DOHH2 (cell line): ENCODE measurements around the gene FGF22.

Experiments used
- H3F3A ChIP-seq: fragments of 200-600 bp; sonication (generic), shearing (Covaris generic); 2 replicates; pipeline ENCODE4 v1.6.0; 2016; ENCODE audit warnings: antibody characterized with exemption, mild to moderate bottlenecking; ENCODE audit not compliant: control insufficient read depth, insufficient read depth
- H3K27ac ChIP-seq: fragments of 200-600 bp; sonication (generic); 2 replicates; pipeline ENCODE4 v1.5.1; 2014; ENCODE audit warnings: low read depth, mild to moderate bottlenecking, low read length, moderate library complexity
- H3K27me3 ChIP-seq: fragments of 200-600 bp; sonication (generic); 2 replicates; pipeline ENCODE4 v1.6.1; 2014; ENCODE audit warnings: mild to moderate bottlenecking, low read length, mixed read lengths; ENCODE audit not compliant: control insufficient read depth
- H3K36me3 ChIP-seq: fragments of 200-600 bp; sonication (generic); 2 replicates; pipeline ENCODE4 v1.6.1; 2014; ENCODE audit warnings: mild to moderate bottlenecking, low read length, moderate library complexity, mixed read lengths; ENCODE audit not compliant: control insufficient read depth
- H3K4me1 ChIP-seq: fragments of 200-600 bp; sonication (generic); 2 replicates; pipeline ENCODE4 v1.6.1; 2014; ENCODE audit warnings: mild to moderate bottlenecking, low read length, mixed read lengths; ENCODE audit not compliant: control insufficient read depth
- H3K4me2 ChIP-seq: fragments of 200-600 bp; sonication (generic); 2 replicates; pipeline ENCODE4 v1.6.0; 2014; ENCODE audit warnings: mild to moderate bottlenecking, low read length, moderate library complexity
- H3K4me3 ChIP-seq: fragments of 200-600 bp; sonication (generic); 2 replicates; pipeline ENCODE4 v1.5.1; 2014; ENCODE audit warnings: mild to moderate bottlenecking, low read length, mixed read lengths
- H3K79me2 ChIP-seq: fragments of 200-600 bp; sonication (generic); 2 replicates; pipeline ENCODE4 v1.6.1; 2014; ENCODE audit warnings: mild to moderate bottlenecking, low read length, mixed read lengths; ENCODE audit not compliant: control insufficient read depth
- H3K9me2 ChIP-seq: fragments of 200-600 bp; sonication (generic); replicated peaks from 2 replicates; pipeline ENCODE4 v1.6.1; 2014; ENCODE audit warnings: mild to moderate bottlenecking, low read length, mixed read lengths; ENCODE audit not compliant: control insufficient read depth
- H3K9me3 ChIP-seq: fragments of 200-600 bp; sonication (generic); 2 replicates; pipeline ENCODE4 v1.6.1; 2014; ENCODE audit warnings: antibody characterized with exemption, low read length, mixed read lengths; ENCODE audit not compliant: control insufficient read depth, insufficient read depth
- H4K20me1 ChIP-seq: fragments of 200-600 bp; sonication (generic); 2 replicates; pipeline ENCODE4 v1.6.0; 2014; ENCODE audit warnings: low read depth, mild to moderate bottlenecking, antibody characterized with exemption, low read length, moderate library complexity; ENCODE audit not compliant: control insufficient read depth, insufficient read depth
- EZH2phosphoT487 ChIP-seq: fragments of 200-600 bp; sonication (generic); IDR thresholded peaks from 2 replicates; pipeline ENCODE4 v1.6.1; 2017; ENCODE audit warnings: borderline replicate concordance, mild to moderate bottlenecking, antibody characterized with exemption, low read length, moderate library complexity, mixed read lengths
- TF ChIP-seq, protein P1 (sequence below): fragments of 200-600 bp; sonication (generic); IDR thresholded peaks from one replicate; pipeline ENCODE4 v1.5.1; 2014; ENCODE audit warnings: antibody characterized with exemption, mild to moderate bottlenecking, low read depth, low read length; ENCODE audit not compliant: poor library complexity, severe bottlenecking

The FGF22 gene

DNA sequence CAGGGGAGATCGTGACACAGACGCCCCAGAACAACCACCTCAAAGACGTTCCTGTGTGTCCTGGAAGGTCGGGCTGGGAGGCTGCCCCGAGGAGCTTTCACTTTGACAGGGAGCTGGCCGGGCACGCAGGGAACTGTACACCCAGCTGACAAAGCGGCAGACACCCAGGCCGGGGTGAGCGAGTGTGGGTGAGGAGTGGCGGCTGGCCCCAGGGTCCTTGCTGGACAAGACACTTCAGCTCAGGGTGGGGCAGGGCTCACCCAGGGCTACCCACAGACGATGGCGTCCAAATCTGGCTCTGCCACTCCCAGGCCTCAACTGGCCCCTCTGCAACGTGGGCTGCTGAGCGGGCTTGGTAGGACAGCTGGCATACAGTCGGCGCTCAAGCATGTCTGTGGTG, 2.0 kb downstream of the FGF22 start:
- Histone ChIP-seq H4K20me1 (peaks cover 2% of the 10 kb centered on the region; the same call in 1 of the 2 replicates), H3K27me3 (peaks cover 2% of the 10 kb centered on the region; the same call in 1 of the 2 replicates), H3F3A (no peaks in the 10 kb centered on the region; the same call in 1 of the 2 replicates), H3K4me2 (no peak overlapping the region), H3K9me2 (no peaks in the 10 kb centered on the region), H3K36me3 (peaks cover 24% of the 10 kb centered on the region), H3K4me1 (peaks cover 24% of the 10 kb centered on the region), H3K9me3 (no peaks in the 10 kb centered on the region), H3K27ac (no peak overlapping the region), H3K4me3 (no peak overlapping the region), H3K79me2 (no peaks in the 10 kb centered on the region)
- no peak for TF ChIP-seq EZH2phosphoT487
- TF ChIP-seq, protein P1, sequence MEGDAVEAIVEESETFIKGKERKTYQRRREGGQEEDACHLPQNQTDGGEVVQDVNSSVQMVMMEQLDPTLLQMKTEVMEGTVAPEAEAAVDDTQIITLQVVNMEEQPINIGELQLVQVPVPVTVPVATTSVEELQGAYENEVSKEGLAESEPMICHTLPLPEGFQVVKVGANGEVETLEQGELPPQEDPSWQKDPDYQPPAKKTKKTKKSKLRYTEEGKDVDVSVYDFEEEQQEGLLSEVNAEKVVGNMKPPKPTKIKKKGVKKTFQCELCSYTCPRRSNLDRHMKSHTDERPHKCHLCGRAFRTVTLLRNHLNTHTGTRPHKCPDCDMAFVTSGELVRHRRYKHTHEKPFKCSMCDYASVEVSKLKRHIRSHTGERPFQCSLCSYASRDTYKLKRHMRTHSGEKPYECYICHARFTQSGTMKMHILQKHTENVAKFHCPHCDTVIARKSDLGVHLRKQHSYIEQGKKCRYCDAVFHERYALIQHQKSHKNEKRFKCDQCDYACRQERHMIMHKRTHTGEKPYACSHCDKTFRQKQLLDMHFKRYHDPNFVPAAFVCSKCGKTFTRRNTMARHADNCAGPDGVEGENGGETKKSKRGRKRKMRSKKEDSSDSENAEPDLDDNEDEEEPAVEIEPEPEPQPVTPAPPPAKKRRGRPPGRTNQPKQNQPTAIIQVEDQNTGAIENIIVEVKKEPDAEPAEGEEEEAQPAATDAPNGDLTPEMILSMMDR = no peak

DNA sequence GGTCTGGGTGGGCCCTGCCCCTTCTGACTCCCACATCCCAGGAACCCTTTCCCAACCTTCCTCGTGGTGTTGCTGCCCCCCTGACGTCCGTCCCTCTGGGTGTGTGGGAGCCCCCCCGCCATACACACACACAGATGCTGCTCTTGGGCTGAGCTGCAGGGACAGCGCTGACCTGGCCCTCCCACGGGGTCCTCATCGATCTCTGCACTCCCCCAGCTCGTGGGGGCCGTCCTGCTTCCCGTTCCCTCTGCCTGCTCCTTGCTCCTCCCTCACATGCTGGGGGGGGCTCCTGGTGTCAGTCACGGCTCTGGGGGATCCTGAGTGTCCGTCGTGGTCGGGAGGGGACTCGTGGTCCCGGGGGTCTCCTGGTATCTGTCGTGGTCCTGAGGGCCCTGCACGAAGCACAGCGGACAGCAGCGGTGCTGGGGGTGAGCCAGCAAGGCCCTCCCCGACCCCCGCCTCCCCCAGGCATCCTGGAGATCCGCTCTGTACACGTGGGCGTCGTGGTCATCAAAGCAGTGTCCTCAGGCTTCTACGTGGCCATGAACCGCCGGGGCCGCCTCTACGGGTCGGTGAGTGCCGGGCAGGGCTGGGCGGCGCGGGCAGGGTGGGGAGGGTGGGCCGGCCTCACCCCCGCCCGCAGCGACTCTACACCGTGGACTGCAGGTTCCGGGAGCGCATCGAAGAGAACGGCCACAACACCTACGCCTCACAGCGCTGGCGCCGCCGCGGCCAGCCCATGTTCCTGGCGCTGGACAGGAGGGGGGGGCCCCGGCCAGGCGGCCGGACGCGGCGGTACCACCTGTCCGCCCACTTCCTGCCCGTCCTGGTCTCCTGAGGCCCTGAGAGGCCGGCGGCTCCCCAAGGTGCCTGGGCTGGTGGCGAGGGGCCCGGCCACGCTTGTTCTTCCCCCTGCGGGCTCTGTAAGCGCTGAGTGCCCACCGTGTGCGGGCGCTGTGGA, 3.4 kb downstream of the FGF22 start:
- H3K27me3 ChIP-seq = no peaks in the 10 kb centered on the region
- peaks cover 13% of the 10 kb centered on the region for H3K4me1 ChIP-seq
- H3F3A ChIP-seq = no peaks in the 10 kb centered on the region
- no peaks in the 10 kb centered on the region for H3K79me2 ChIP-seq
- no peak overlapping the region for H3K4me2 ChIP-seq
- no peak overlapping the region for H3K4me3 ChIP-seq
- H4K20me1 ChIP-seq = peaks cover 2% of the 10 kb centered on the region; the same call in 1 of the 2 replicates
- no peaks in the 10 kb centered on the region for H3K9me3 ChIP-seq
- no peaks in the 10 kb centered on the region for H3K9me2 ChIP-seq
- H3K36me3 ChIP-seq = peaks cover 33% of the 10 kb centered on the region
- no peak overlapping the region for H3K27ac ChIP-seq
- TF ChIP-seq EZH2phosphoT487 = no peak

DNA sequence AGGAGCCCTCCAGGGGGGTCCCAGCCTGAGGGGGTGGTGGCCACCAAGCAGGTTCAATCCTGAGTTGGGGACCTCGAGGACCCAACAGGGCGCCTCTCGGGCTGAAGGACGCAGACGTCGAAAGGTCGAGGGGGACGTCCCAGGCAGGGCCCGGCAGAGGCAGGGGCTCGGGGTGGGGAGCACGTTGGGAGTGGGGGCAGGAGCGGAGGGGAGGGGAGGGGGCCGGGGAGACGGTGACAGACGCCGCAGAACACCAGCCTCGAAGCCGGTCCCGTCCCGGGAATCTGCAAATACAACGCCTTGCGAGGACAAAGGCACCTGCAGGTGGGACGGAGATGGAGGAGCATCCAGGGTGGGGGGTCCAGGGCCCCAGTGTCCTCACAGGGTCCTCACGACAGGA, 4.1 kb downstream of the FGF22 start:
- H4K20me1 ChIP-seq = peaks cover 2% of the 10 kb centered on the region; the same call in 1 of the 2 replicates
- H3K79me2 ChIP-seq = no peaks in the 10 kb centered on the region
- H3K4me3 ChIP-seq = no peak overlapping the region
- peaks cover 13% of the 10 kb centered on the region for H3K4me1 ChIP-seq
- H3K9me3 ChIP-seq = no peaks in the 10 kb centered on the region
- peaks cover 38% of the 10 kb centered on the region for H3K36me3 ChIP-seq
- no peaks in the 10 kb centered on the region for H3K27me3 ChIP-seq
- H3F3A ChIP-seq = no peaks in the 10 kb centered on the region
- H3K27ac ChIP-seq = no peak overlapping the region
- no peak for TF ChIP-seq EZH2phosphoT487
- no peaks in the 10 kb centered on the region for H3K9me2 ChIP-seq
- no peak overlapping the region for H3K4me2 ChIP-seq

DNA sequence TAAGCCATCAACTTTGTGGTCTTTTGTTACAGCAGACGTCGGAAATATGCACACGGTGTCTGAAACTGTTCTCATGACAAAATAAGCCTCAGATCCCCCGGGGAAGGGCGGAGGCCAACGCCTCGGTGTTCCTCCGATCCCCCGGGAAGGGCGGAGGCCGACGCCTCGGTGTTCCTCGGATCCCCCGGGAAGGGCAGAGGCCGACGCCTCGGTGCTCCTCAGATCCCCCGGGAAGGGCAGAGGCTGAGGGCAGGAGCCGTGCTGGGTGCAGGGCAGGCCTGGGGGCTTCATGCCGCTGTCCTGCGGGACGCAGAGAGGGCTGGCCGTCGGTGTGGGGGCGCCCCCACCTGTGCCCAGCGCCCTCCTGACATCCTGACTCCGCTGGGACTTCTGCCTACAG, 4.7 kb downstream of the FGF22 start:
- no peaks in the 10 kb centered on the region for H3F3A ChIP-seq
- no peaks in the 10 kb centered on the region for H3K9me2 ChIP-seq
- H3K4me2 ChIP-seq = no peak overlapping the region
- no peaks in the 10 kb centered on the region for H3K27me3 ChIP-seq
- H3K79me2 ChIP-seq = no peaks in the 10 kb centered on the region
- peaks cover 44% of the 10 kb centered on the region for H3K36me3 ChIP-seq
- no peak overlapping the region for H3K27ac ChIP-seq
- no peak for TF ChIP-seq EZH2phosphoT487
- TF ChIP-seq, protein P1 = no peak
- H3K4me3 ChIP-seq = no peak overlapping the region
- H3K4me1 ChIP-seq = peaks cover 9% of the 10 kb centered on the region
- H3K9me3 ChIP-seq = no peaks in the 10 kb centered on the region
- peaks cover 2% of the 10 kb centered on the region; the same call in 1 of the 2 replicates for H4K20me1 ChIP-seq
